ENCODE results near the gene NR4A3.

DNA sequence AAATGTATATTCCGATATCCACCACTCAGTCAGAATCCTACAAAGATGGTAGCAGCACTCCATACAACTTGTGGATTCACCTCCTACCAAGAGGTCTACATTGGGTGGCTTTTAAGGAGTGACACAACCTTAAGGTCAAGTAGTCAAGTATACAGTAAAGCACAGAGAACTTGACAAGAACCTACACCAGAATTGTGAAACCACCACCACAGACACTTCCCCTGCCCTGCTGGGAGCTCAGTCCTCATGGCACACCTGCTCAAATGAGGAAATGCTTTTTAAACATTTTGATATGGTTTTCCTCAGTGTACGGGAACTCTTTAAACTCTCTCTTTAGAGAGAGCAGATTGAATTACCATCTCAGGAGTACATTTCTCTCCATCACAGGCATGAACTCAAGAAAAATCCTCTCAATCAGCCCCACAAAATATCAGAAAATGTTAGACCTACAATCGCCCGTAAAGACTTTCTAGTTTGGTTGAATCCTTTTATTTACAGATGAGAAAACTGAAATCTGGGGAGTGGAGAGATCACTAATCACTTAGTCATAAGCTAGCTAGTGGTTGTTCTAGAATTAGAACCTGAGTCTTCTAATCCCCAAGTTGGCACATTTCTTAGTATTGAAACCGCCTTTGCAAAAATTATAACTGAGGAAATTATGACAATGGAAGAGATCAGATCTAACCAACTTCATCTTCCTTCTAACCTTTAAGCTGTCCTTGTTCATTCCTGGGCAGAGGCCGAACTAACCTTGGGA, 38.5 kb upstream of the NR4A3 start:
- TF ChIP-seq MYC (IDR thresholded peaks at IDR 0.05; ENCODE audit: insufficient read depth, insufficient read length, insufficient replicate concordance, low read length, severe bottlenecking): no peak
- TF ChIP-seq, protein P1, sequence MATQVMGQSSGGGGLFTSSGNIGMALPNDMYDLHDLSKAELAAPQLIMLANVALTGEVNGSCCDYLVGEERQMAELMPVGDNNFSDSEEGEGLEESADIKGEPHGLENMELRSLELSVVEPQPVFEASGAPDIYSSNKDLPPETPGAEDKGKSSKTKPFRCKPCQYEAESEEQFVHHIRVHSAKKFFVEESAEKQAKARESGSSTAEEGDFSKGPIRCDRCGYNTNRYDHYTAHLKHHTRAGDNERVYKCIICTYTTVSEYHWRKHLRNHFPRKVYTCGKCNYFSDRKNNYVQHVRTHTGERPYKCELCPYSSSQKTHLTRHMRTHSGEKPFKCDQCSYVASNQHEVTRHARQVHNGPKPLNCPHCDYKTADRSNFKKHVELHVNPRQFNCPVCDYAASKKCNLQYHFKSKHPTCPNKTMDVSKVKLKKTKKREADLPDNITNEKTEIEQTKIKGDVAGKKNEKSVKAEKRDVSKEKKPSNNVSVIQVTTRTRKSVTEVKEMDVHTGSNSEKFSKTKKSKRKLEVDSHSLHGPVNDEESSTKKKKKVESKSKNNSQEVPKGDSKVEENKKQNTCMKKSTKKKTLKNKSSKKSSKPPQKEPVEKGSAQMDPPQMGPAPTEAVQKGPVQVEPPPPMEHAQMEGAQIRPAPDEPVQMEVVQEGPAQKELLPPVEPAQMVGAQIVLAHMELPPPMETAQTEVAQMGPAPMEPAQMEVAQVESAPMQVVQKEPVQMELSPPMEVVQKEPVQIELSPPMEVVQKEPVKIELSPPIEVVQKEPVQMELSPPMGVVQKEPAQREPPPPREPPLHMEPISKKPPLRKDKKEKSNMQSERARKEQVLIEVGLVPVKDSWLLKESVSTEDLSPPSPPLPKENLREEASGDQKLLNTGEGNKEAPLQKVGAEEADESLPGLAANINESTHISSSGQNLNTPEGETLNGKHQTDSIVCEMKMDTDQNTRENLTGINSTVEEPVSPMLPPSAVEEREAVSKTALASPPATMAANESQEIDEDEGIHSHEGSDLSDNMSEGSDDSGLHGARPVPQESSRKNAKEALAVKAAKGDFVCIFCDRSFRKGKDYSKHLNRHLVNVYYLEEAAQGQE (IDR thresholded peaks at IDR 0.05; ENCODE audit: low read depth, low read length): no peak
- no peak for TF ChIP-seq RAD21 (IDR thresholded peaks at IDR 0.05; ENCODE audit: insufficient read depth, low read depth, low read length)
- TF ChIP-seq NFYB (IDR thresholded peaks at IDR 0.05; ENCODE audit: insufficient read depth, low read depth, low read length): no peak
- no peak for TF ChIP-seq NR2C1 (IDR thresholded peaks at IDR 0.05)
- TF ChIP-seq CREB1 (IDR thresholded peaks at IDR 0.05; ENCODE audit: low read depth): no peak
- no peak for TF ChIP-seq POLR2A (IDR thresholded peaks at IDR 0.05; ENCODE audit: low read depth, low read length)
- no peak for TF ChIP-seq MXI1 (IDR thresholded peaks at IDR 0.05; ENCODE audit: low read depth, low read length)

Measured in GM12878 (cell line).